GM23338 (cell line): Measurements from ENCODE around the gene PTTG1IP. TPM values are rescaled to one million over a fixed set of nuclear protein-coding genes. Genes with fewer than 3 reads are reported as not detected.
A peak's percentile ranks its signal among the peaks of the same experiment; 100 is the strongest.

Experiments
- ATAC-seq: fragments of 200-7000 bp; cut with Tn5 transposase; 3 replicates; pipeline ENCODE4 v1.9.1; 2020
- DNase-seq: peaks from one replicate; pipeline ENCODE4 v3.0.0-alpha.2; 2015; ENCODE audit warnings: low spot score
- H2AFZ ChIP-seq: fragments of 200-600 bp; sonication (generic); 2 replicates; pipeline ENCODE4 v1.8.0; 2016; ENCODE audit warnings: antibody characterized with exemption, mild to moderate bottlenecking, moderate library complexity
- H3F3A ChIP-seq: fragments of 200-600 bp; sonication (generic); replicated peaks from 2 replicates; pipeline ENCODE4 v1.8.0; 2017; ENCODE audit warnings: antibody characterized with exemption, mixed run types, low read depth
- H3K27ac ChIP-seq: fragments of 200-600 bp; sonication (generic); 2 replicates; pipeline ENCODE4 v1.6.1; 2016; ENCODE audit warnings: low read depth
- H3K27me3 ChIP-seq: fragments of 200-600 bp; sonication (generic); 2 replicates; pipeline ENCODE4 v1.8.0; 2016; ENCODE audit warnings: mild to moderate bottlenecking, mixed run types, moderate library complexity; ENCODE audit not compliant: insufficient read depth
- H3K36me3 ChIP-seq: fragments of 200-600 bp; sonication (generic); 2 replicates; pipeline ENCODE4 v1.8.0; 2016; ENCODE audit warnings: mild to moderate bottlenecking; ENCODE audit not compliant: insufficient read depth
- H3K4me1 ChIP-seq: fragments of 200-600 bp; sonication (generic); 2 replicates; pipeline ENCODE4 v1.8.0; 2016; ENCODE audit warnings: mild to moderate bottlenecking, moderate library complexity; ENCODE audit not compliant: insufficient read depth
- H3K4me2 ChIP-seq: fragments of 200-600 bp; sonication (generic); 2 replicates; pipeline ENCODE4 v1.7.1; 2017; ENCODE audit warnings: mixed run types
- H3K4me3 ChIP-seq: fragments of 200-600 bp; sonication (generic); 2 replicates; pipeline ENCODE4 v1.6.1; 2016; ENCODE audit warnings: mixed run types
- H3K79me2 ChIP-seq: fragments of 200-600 bp; sonication (generic); replicated peaks from 2 replicates; pipeline ENCODE4 v1.8.0; 2017; ENCODE audit warnings: mild to moderate bottlenecking; ENCODE audit not compliant: insufficient read depth
- H3K9me2 ChIP-seq: fragments of 200-600 bp; sonication (generic); 2 replicates; pipeline ENCODE4 v1.8.0; 2017; ENCODE audit not compliant: insufficient read depth
- H4K20me1 ChIP-seq: fragments of 200-600 bp; sonication (generic); replicated peaks from 2 replicates; pipeline ENCODE4 v1.8.0; 2017; ENCODE audit warnings: mild to moderate bottlenecking; ENCODE audit not compliant: insufficient read depth
- H3K27ac Mint-ChIP-seq: 2 replicates; pipeline ENCODE4 v1.8.0; 2020; ENCODE audit warnings: inconsistent platforms, mild to moderate bottlenecking, moderate library complexity, mixed read lengths
- H3K27me3 Mint-ChIP-seq: 3 replicates; pipeline ENCODE4 v1.8.0; 2022; ENCODE audit warnings: low read depth, mild to moderate bottlenecking, moderate library complexity, mixed read lengths, inconsistent platforms; ENCODE audit not compliant: insufficient read depth, poor library complexity
- H3K36me3 Mint-ChIP-seq: 3 replicates; pipeline ENCODE4 v1.8.0; 2021; ENCODE audit warnings: low read depth, mild to moderate bottlenecking, inconsistent platforms, moderate library complexity, mixed read lengths
- H3K4me1 Mint-ChIP-seq: 3 replicates; pipeline ENCODE4 v1.8.0; 2020; ENCODE audit warnings: mild to moderate bottlenecking, inconsistent platforms, mixed read lengths
- H3K4me3 Mint-ChIP-seq: 3 replicates; pipeline ENCODE4 v1.8.0; 2021; ENCODE audit warnings: moderate library complexity, mild to moderate bottlenecking, inconsistent platforms, mixed read lengths
- H3K9me3 Mint-ChIP-seq: 3 replicates; pipeline ENCODE4 v1.8.0; 2020; ENCODE audit warnings: moderate library complexity, mild to moderate bottlenecking, inconsistent platforms, mixed read lengths
- EZH2 ChIP-seq: fragments of 200-600 bp; sonication (generic); IDR thresholded peaks from one replicate; pipeline ENCODE4 v1.8.0; 2017; ENCODE audit warnings: antibody characterized with exemption, mild to moderate bottlenecking, low read depth; ENCODE audit not compliant: unreplicated experiment
- JUNB ChIP-seq: IDR thresholded peaks from one replicate; pipeline ENCODE4 v1.6.1; 2016; ENCODE audit warnings: antibody characterized with exemption; ENCODE audit not compliant: unreplicated experiment
- NANOG ChIP-seq: IDR thresholded peaks from 2 replicates; pipeline ENCODE4 v1.6.1; 2016; ENCODE audit warnings: antibody characterized with exemption, borderline replicate concordance
- POLR2AphosphoS5 ChIP-seq: IDR thresholded peaks from 2 replicates; pipeline ENCODE4 v1.6.1; 2016; ENCODE audit warnings: antibody characterized with exemption, low read depth
- ZNF114 ChIP-seq: fragments of 250-450 bp; sonication (Bioruptor Pico); IDR thresholded peaks from 2 replicates; pipeline ENCODE4 v1.5.0; 2020; ENCODE audit warnings: mild to moderate bottlenecking, moderate library complexity
- ZNF331 ChIP-seq: fragments of 250-450 bp; sonication (Bioruptor Pico); IDR thresholded peaks from 2 replicates; pipeline ENCODE4 v1.5.0; 2020; ENCODE audit warnings: low read depth, mild to moderate bottlenecking, moderate library complexity
- ZNF462 ChIP-seq: fragments of 250-450 bp; sonication (Bioruptor Pico); IDR thresholded peaks from 2 replicates; pipeline ENCODE4 v1.5.0; 2020; ENCODE audit warnings: mild to moderate bottlenecking, moderate library complexity
- polyA plus RNA-seq: library from polyadenylated mRNA; unstranded; fragments of >200 nt; fragmentation: Nextera tagmentation; extraction: Ambion mirVana; gene quantifications from 2 replicates; pipeline ENCODE4 v1.2.1, GENCODE V29; 2016
- total RNA-seq: library from RNA; depleted of rRNA; stranded (reverse); fragments of >200 nt; shearing (Covaris generic); gene quantifications from 2 replicates; pipeline ENCODE4 v1.2.3, GENCODE V29; 2014
- TF ChIP-seq, protein P1 (sequence below): IDR thresholded peaks from one replicate; pipeline ENCODE4 v1.6.1; 2018; ENCODE audit warnings: antibody characterized with exemption; ENCODE audit not compliant: unreplicated experiment
- TF ChIP-seq, protein P2 (sequence below), 2 experiments: fragments of 200-600 bp in 1 of 2; sonication (generic) in 1 of 2; conservative IDR thresholded peaks; 2 replicates each; pipeline versions ENCODE4 v1.5.1 to v1.6.1; 2016 to 2017; ENCODE audit warnings: antibody characterized with exemption in 2 of 2, low read depth in 2 of 2, mild to moderate bottlenecking in 2 of 2, moderate library complexity in 1 of 2

Gene PTTG1IP
- total and polyA plus RNA-seq, 2 experiments from 2014 or later: 99.9 to 172 TPM

- TF ChIP-seq ZNF462: no peak
- no peak for TF ChIP-seq JUNB
- TF ChIP-seq ZNF114: no peak
Observed at GRCh38 chr21:44819283-44820243, 53.9 kb downstream of the PTTG1IP start (continued).

DNA sequence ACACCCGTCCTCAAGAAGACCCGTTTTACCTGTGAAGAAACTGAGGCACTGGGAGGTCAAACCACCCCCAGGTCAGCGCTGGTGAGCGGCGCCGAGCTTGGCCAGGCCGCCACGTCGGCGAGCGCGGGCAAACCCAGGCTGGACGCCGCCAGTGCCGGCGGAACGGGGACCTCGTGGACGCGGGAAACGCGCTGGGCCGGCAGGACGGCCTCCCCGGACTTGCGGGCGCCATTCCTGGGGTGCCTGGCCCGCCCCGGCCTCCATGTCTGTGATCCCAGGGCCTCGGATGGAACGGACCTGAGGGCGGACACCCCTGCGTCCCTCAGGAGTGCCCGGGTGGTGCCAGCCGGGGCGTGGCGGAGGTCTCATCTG is 54.9 kb downstream of the PTTG1IP start:
- Histone ChIP-seq H3K27me3 (0 out of 2 replicates have a peak, but pooled peaks cover 8% of the 10 kb centered on the region), H3K36me3 (0 out of 2 replicates have a peak, but pooled peaks cover 9% of the 10 kb centered on the region), H4K20me1 (peaks cover 10% of the 10 kb centered on the region), H3K4me3 (peak overlapping the region; percentile 79), H3K27ac (no peak overlapping the region), H3K9me2 (no peaks in the 10 kb centered on the region), H2AFZ (peak overlapping the region; percentile 59; the same call in 1 of the 2 replicates), H3F3A (no peaks in the 10 kb centered on the region), H3K4me1 (0 out of 2 replicates have a peak, but pooled peaks cover 4% of the 10 kb centered on the region), H3K4me2 (peak overlapping the region; percentile 84), H3K79me2 (peaks cover 31% of the 10 kb centered on the region)
- H3K27me3 Mint-ChIP-seq: peaks cover 24% of the 10 kb centered on the region
- peaks cover 43% of the 10 kb centered on the region for H3K9me3 Mint-ChIP-seq
- ATAC-seq: peak; percentile 4
- peak; percentile 47 for DNase-seq
- peaks cover 10% of the 10 kb centered on the region for H3K4me1 Mint-ChIP-seq
- H3K36me3 Mint-ChIP-seq: peaks cover 32% of the 10 kb centered on the region
- TF ChIP-seq ZNF114 (no peak), NANOG (no peak), EZH2 (no peak), POLR2AphosphoS5 (no peak), ZNF331 (no peak), JUNB (no peak)
- TF ChIP-seq, protein P1, sequence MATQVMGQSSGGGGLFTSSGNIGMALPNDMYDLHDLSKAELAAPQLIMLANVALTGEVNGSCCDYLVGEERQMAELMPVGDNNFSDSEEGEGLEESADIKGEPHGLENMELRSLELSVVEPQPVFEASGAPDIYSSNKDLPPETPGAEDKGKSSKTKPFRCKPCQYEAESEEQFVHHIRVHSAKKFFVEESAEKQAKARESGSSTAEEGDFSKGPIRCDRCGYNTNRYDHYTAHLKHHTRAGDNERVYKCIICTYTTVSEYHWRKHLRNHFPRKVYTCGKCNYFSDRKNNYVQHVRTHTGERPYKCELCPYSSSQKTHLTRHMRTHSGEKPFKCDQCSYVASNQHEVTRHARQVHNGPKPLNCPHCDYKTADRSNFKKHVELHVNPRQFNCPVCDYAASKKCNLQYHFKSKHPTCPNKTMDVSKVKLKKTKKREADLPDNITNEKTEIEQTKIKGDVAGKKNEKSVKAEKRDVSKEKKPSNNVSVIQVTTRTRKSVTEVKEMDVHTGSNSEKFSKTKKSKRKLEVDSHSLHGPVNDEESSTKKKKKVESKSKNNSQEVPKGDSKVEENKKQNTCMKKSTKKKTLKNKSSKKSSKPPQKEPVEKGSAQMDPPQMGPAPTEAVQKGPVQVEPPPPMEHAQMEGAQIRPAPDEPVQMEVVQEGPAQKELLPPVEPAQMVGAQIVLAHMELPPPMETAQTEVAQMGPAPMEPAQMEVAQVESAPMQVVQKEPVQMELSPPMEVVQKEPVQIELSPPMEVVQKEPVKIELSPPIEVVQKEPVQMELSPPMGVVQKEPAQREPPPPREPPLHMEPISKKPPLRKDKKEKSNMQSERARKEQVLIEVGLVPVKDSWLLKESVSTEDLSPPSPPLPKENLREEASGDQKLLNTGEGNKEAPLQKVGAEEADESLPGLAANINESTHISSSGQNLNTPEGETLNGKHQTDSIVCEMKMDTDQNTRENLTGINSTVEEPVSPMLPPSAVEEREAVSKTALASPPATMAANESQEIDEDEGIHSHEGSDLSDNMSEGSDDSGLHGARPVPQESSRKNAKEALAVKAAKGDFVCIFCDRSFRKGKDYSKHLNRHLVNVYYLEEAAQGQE: no peak
- TF ChIP-seq, protein P2, sequence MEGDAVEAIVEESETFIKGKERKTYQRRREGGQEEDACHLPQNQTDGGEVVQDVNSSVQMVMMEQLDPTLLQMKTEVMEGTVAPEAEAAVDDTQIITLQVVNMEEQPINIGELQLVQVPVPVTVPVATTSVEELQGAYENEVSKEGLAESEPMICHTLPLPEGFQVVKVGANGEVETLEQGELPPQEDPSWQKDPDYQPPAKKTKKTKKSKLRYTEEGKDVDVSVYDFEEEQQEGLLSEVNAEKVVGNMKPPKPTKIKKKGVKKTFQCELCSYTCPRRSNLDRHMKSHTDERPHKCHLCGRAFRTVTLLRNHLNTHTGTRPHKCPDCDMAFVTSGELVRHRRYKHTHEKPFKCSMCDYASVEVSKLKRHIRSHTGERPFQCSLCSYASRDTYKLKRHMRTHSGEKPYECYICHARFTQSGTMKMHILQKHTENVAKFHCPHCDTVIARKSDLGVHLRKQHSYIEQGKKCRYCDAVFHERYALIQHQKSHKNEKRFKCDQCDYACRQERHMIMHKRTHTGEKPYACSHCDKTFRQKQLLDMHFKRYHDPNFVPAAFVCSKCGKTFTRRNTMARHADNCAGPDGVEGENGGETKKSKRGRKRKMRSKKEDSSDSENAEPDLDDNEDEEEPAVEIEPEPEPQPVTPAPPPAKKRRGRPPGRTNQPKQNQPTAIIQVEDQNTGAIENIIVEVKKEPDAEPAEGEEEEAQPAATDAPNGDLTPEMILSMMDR (conservative IDR thresholded peaks at IDR 0.05; ENCODE audit: low read depth in 2 of 2): no peak
- peak overlapping the region; percentile 46; the same call in 2 of the 3 replicates for H3K4me3 Mint-ChIP-seq
- no peak overlapping the region for H3K27ac Mint-ChIP-seq
